Lung microvascular endothelial cell (primary cell): ENCODE results near the gene POMZP3. TPM values are rescaled to one million over a fixed set of nuclear protein-coding genes. Genes with fewer than 3 reads are reported as not detected.
"Not testable (repeated sequence)": the region's sequence is repeated elsewhere in the genome, so short reads cannot be mapped to it uniquely, and the experiment has no call there.

Experiments
- DNase-seq, 2 donors: peaks; one replicate each; pipeline versions ENCODE4 v3.0.0 to v3.0.0-alpha.2; 2010; ENCODE audit warnings: low read depth in 2 of 2
- total RNA-seq: library from RNA; depleted of rRNA; stranded (reverse); fragments of >200 nt; gene quantifications from 2 replicates; pipeline ENCODE4 v1.2.1, GENCODE V29; 2014

POMZP3 gene
- 1.7 and 3.8 TPM in 2 replicates for total RNA-seq

DNA sequence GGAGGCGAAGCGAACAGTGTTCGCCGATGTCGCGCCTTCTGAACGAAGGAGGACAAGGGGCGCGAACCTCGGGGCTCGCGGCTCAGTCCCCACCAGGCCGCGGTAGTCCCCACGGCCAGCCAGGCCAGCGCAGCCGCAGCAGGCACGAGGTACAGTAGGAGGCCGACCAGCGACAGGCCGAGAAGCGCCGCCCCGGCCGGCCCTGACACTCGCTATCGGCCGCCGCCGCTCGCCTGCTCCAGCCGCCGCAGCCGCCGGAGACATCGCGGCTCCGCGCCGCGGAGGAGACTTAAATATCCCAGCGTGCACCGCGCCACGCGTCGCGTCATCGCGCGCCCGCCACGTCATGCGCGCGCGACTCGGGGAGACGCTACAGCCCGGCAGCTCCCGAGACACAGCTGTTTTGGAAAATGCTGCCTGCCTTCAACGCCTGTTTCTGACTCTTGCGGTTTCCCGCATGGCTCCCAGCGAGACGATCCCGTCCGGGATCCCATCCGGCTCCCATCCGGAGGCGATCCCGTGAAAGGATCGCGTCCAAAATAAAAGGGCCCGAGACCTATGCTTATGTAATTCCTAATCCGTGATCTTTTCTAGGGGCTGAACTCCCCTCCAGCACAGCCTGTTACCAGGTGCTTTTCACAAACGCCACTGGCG lies at the start of gene POMZP3:
TSS of gene POMZP3 (minus strand) at position 291 of the 654 bp plus-strand sequence. CDS start 1,215 bp downstream, outside the sequence.
- peak; percentile 15 to 30 for DNase-seq

DNA sequence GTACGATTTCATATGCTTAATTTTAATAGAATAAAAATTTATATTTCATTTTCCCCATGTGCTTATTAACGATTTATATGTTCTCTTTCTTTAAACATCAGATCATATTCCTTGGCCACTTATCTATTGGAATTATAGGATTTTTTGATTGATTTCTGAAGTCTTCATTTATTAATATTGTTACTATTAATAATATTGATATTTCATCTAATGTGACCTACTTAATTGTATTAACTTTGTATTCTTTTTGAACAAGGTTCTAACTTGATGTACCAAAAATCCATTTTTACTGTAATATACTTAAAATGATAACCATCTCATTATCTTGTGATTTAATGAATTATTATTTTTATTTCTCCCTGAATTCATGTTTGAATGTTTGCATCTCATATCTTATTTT lies 48.7 kb upstream of the POMZP3 start:
- not testable (repeated sequence) for DNase-seq

DNA sequence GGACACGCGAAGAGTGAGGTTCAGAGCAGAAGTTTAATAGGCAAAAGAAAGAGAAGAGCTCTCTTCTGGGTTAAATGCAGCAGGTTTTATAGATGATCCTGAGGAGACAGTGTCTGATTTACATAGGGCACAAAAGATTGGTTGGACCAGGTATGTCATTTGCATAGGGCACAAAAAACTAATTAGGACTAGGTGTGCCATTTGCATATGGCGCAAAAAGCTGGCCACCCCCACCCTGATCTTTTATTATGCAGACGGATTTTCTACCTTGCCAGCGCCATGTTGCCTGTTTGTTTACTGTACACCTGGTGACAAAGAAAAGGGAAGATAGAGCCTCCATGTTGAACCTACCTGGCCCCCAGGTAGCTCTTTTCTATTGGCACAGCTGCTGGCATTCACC lies 46.3 kb upstream of the POMZP3 start:
- not testable (repeated sequence) for DNase-seq

DNA sequence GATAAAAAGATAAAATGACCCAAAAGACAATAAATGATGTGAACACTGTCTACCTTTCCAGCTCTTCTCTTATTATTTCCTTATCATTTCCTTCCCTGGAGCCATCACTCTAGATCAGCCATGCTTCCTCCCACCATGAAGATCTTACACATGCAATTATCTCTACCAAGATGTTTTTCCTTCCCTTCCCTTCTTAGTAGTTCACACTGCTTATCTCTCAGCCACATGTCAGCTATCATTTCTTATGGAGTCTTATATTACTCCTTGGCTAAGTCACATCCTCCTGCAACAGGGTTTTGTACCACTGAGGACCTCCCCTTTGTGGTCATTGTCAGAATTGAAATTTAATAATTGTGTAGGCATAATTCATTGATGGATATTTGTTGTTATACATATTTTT lies 32.1 kb upstream of the POMZP3 start:
- DNase-seq: not testable (repeated sequence)

DNA sequence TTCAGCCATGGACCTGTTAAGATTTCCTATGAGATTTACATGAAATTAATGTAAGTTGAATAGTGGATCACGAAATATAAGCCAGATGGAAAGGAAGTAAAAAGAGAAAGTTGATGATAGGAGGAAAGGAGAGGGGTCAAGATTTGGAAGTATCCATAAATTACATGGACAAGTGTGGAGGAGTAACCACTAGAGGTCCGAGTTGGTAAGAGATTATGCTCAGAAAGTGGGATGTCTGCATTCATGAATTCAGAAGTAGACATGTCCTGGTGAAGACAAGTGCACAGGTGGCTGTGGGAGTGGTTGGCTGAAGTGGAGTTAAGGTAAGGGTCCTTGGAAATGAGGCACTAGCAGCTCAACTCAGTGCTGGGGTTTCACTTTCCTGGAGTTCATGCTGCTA lies 29.3 kb upstream of the POMZP3 start:
- not testable (repeated sequence) for DNase-seq

DNA sequence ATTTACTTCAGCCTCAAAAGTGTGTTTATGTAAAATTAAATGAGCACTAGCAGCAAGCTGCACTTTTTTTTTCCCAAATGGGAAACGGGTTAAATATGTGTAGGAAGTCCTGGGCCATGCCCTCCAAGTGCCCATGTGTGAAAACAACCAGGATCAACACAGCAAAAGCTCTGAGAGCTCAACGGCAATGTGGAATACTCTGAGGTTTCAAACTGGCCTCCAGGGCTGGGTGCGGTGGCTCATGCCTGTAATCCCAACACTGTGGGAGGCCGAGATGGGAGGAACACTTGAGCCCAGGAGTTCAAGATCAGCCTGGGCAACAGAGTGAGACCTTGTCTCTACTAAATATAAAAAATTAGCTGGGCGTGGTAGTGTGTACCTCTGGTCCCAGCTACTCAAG lies 15.5 kb upstream of the POMZP3 start:
- not testable (repeated sequence) for DNase-seq

DNA sequence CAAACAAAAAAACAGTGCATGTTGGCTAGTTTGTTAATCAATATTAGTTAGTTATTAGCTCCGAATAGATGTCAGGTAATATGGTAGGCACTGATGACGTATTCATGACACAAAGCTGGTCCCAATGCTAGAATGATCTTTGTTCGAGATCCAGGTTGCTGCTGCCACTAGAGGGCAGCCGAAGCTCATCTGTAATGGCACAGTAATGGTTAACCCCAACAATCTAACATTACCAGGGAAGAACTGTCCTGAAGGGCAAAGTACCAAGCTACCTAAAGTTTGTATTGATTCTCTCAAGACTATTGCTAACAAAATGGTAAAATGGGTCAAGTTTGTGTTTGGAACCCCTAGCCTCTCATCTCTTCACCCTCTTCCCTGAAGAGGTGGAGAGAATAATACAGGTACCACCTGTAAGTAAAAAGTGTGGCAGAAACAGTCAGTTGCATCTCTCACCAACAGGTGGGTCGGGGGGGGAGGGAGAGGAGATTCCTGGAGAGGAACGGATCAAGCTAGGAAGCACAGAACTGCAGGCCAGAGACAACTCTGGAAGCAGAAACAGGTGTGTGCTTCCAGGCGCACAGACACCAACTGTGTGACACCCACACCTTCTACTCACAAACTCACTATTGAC lies 10.1 kb upstream of the POMZP3 start:
- peak in 1 of 2 donors; percentile 4 for DNase-seq

DNA sequence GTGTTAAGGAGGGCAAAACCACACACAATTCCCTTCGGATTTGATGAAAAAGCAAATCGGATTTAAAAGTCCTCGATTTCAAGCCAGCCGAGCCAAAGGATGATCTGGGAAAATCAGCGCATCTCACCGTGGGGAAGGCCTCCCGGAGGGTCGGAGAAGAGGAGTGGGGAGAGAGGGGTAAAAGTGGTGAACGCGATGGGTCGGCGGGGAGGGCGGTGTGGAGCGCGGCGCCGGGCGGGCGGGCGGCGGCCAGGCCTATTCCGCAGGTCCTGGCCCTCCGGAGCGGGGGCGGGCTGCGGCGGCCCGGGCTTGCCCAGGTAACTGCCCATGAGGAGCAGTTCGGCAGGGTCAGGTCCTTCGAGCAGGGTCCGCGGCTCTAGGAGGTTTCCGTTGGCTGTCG lies 498 bp downstream of the POMZP3 start:
- DNase-seq: peak; percentile 21 to 41

DNA sequence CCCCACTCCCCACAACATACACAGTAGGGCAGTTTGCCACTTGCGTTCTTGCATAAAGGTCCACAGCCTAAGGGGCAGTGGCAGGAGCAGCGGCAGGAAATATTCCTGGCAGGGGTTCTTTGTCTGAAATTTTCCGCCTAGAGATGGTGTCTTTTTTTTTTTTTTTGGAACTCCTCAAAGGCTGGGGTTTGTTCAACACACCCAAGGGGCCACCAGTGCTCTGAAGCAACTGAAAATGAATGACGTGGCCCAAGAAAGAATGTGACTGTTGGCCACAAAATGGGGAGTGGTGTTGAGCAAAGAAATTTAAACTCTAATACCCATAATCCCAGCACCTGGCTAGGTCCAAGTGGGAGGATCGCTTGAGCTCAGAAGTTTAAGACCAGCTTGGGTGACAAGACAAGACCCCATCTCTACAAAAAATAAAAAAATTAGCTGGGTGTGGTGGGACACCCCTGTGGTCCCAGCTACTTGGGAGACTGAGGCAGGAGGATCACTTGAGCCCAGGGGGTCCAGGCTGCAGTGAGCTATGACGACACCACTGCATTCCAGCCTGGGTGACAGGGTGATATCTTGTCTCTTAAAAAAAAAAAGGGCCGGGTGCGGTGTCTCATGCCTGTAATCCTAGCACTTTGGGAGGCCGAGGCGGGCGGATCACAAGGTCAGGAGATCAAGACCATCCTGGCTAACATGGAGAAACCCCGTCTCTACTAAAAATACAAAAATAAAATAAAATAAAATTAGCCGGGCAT lies 7.5 kb downstream of the POMZP3 start:
- DNase-seq: not testable (repeated sequence)

DNA sequence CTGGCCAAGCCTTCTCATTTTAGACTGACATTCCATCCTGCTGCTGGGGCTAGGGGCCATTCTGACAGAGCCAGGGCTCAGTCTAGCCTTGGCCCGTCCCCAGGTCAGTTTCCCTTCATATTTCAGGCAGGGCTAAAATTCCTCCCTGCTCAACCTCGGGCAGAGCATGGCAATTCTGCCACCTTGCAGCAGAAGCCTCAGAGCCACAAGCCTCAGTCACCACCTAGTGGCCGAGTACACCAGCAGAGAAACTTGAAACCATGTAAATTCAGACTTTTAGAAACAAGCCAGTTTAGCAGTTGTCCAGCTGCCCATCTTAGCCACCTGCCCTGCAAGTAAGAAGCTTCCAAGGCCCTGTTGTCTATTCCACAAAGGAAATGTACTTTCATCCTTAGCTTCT lies 13.3 kb downstream of the POMZP3 start:
- DNase-seq: peak in 1 of 2 donors; percentile 70

DNA sequence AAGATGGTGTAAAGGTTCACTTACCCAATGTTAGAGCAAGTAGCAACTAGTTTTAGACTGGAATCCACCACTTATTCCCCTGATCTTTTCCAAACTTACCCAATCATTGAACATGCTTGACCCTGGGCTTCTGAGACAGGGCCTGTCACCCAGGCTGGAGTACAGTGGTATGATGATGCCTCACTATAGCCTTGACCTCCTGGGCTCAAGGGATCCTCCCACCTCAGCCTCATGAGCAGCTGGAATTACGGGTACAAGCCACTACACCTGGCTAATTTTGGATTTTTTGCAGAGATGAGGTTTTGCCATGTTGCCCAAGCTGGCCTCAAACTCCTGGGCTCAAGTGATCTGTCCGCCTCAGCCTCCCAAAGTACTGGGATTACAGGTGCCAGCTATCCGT lies 14.8 kb downstream of the POMZP3 start:
- not testable (repeated sequence) for DNase-seq

DNA sequence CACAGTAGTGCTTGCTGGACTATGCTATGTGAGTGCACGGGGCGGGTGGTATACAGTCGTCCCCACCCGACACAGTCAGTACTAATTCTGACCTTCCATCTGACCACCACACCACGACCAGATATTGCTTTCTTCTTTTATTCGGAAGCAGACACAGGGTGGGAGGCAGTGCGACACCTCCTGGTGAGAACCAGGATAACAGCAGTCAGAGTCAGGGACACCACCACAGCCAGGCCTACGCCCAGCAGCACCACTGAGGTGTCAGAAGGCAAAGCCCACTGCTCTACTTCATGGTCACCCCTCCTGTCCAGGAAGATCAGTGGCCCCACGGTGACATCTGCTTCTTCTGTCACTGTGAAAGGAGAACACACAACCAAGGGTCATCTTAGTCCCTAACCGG lies 17.2 kb downstream of the POMZP3 start:
- not testable (repeated sequence) for DNase-seq

DNA sequence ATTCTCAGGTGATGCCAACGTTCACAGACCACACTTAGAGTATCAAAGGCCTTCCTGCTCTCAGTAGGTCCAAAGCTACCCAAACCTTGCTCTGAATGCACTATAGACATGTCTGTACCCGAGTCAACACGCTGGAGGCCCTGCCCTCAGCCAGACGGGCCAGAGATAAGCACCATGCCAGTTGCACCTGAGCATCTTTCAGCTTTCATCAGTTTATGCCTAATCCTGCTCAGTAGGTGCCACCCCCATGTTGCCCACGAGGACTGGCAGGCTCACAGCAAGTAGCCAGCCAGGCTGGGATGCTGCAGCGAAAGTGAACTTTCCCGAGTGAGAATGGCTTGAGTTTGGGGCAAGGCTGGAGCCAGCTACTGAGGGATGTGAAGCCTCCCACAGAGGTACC lies 18.6 kb downstream of the POMZP3 start:
- not testable (repeated sequence) for DNase-seq

DNA sequence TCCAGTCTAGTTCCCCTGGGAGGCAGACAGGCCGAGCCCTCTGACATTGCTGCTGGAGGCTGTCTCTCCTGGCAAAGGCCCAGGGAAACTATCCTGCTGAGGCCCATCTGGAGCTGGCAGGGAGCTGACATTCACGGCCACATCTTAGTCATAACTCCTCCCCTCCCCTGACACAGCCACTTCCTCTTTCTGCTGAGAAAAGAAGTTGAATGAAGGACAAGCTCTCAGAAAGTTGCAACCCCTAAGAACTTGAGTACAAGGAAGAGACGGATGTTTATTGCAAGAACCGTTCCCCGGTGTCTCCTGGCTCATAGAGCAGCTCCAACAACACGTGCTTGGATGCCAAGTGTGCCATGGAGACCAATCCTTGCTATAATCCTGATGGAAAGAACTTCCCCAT lies 21.1 kb downstream of the POMZP3 start:
- peak; percentile 32 to 90 for DNase-seq

DNA sequence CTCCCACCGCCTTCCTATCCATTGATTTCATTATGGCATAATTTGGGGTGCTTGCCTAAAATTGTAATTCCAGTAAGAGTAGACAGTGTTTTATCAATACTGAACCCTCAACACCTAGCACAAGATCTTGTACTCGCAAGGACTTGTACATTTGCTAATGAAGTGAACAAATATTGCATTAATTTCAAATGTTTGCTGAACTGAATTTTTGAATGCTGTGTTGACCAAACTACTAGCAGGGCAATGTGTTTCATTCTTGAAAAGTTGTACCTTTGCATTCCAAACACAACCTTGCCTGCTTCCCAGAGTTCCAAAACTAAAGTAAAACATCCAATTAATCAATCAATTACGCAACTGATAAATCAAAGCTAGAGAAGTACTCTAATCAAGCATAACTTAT lies 26.4 kb downstream of the POMZP3 start:
- not testable (repeated sequence) for DNase-seq

DNA sequence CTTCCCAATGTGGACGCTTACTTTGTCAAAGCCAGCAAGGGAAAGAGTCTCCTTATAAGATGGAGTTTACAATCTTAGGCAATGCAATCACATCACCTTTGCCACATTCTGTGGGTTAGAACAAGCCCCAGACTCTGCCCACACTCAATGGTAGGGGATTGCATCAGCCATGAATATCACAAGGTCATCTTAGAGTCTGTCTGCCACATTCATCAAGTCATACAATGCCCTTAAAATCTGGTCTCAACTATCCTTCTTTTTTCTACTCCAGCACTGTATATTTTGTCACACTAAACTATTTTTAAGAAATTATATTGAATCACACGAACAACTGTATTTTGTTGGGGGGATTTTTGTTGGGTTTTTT lies 27.0 kb downstream of the POMZP3 start:
- DNase-seq: not testable (repeated sequence)

DNA sequence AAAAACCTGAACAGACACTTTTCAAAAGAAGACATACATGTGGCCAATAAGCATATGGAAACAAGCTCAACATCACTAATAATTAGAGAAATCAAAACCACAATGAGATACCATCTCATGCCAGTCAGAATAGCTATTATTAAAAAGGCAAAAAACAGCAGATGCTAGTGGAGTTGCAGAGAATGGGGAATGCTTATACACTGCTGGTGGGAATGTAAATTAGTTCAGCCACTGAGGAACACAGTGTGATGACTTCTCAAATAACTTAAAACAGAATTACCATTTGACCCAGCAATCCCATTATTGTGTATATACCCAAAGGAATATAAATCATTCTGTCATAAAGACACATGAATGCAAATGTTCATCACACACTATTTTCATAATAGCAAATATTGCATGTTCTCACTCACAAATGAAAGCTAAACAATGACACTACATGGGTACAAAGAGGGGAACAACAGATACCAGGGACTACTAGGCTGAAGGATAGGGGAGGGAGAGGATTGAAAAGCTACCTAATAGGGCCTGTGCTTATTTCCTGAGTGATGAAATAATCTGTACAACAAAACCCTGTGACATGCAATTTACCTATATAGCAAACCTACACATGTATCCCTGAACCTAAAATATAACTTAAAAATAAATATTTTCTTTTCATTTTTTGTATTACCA lies 28.4 kb downstream of the POMZP3 start:
- DNase-seq: not testable (repeated sequence)

DNA sequence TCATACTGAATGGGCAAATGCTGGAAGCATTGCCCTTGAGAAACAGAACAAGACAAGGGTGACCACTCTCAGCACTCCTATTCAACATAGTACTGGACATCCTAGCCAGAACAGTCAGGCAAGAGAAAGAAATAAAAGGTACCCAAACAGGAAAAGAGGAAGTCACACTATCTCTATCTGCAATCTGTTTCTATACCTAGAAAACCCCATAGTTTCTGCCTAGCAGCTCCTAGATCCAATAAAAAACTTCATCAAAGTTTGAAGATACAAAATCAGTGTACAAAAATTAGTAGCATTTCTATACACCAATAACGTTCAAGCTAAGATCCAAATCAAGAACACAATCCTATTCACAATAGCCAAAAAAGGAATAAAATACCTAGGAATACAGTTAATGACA lies 29.8 kb downstream of the POMZP3 start:
- not testable (repeated sequence) for DNase-seq

DNA sequence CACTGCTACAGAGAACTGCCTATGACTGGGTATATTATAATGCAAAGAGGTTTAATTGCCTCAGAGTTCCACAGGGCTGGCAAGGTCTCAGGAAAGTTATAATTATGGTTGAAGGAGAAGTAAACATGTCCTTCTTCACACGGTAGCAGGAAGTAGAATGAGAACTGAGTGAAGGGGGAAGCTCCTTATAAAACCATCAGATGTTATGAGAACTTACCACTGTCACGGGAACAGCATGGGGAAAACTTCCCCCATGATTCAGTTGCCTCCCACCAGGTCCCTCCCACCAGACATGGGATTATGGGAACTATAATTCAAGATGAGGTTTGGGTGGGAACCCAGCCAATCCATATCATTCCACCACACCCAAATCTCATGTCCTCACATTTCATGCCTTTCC lies 34.4 kb downstream of the POMZP3 start:
- peak in 1 of 2 donors; percentile 59 for DNase-seq

DNA sequence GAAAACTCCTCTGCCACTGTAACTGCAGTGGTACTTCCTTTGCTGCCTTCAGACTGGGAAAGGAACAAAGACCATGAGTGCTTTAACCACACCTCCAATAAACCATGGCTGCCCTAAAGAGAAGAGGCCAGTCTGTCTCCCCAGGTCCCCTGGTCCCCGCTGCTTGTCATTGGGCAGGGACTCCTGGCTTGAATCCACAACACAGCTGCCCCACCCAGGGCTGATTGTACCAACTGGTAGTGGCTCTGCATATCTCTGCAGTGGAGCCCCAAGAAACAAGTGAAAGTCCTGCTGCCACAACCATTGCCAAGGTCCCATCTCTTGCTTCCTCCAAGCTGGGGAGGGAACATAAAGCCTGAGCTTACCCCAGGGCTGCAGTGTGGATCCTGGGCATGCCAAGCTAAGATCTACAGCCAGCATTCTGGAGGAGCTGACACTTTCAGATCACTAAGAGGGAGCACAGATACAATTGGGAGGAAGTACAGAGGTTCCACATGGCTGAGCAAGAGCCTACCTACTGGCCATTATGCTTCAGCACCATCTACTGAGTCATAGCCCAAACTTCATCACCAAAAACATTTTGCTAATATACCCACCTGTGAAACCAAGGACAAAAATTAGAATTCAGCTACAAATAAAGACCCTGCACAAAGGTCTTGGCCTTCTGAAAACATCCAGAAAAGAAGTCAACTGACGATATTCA lies 35.3 kb downstream of the POMZP3 start:
- not testable (repeated sequence) for DNase-seq

DNA sequence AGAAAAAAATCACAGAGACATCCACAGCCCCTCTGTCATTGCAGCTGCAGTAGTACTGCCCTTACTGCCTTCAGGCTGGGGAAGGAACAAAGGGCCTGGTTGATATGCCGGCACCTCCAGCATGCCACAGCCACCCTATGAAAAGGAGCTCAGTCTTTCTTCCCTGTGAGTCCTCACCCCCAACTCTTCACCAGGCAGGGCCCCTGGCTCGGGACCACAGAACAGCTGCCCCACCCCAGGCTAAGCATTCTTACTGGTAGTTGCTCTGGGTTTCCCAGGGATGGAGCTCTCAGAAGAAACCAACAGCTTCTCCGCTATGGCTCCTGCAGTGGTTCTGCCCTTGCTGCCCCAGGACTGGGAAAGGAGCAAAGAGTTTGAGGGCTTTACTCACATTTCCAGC lies 36.0 kb downstream of the POMZP3 start:
- not testable (repeated sequence) for DNase-seq
